HCT116 (cell line): ENCODE results near the gene GDPD1. TPM values are rescaled to one million over a fixed set of nuclear protein-coding genes. Genes with fewer than 3 reads are reported as not detected.

Experiments used
- ATAC-seq: fragments of 200-7000 bp; cut with Tn5 transposase; 2 replicates; pipeline ENCODE4 v1.9.1; 2020; ENCODE audit warnings: mild to moderate bottlenecking, moderate library complexity
- BruUV-seq: library from RNA; stranded (reverse); fragments of 400-500 nt; replicated peaks from 2 replicates; lab custom pipeline; 2021; lab: Mats Ljungman, UMichigan
- CTCF ChIA-PET: fragments of 300-600 bp; sonication (Branson Sonifier 250); formaldehyde crosslinking; loops from one replicate; lab custom pipeline; 2021; ENCODE audit warnings: antibody characterized with exemption; lab: Charles Lee
- POLR2A ChIA-PET: fragments of 300-600, 350-600 bp; sonication (Branson Sonifier 250); formaldehyde crosslinking; loops from one replicate; lab custom pipeline; 2021; ENCODE audit warnings: antibody characterized with exemption; lab: Charles Lee
- RAD21 ChIA-PET, 2 experiments: fragments of 300-600 bp; sonication (Branson Sonifier 250); formaldehyde crosslinking; loops; one replicate each; lab custom pipeline; 2023; ENCODE audit warnings: low total read pairs in 2 of 2; ENCODE audit not compliant: uncharacterized antibody in 2 of 2, unreplicated experiment in 2 of 2, low non-redundant PET in 1 of 2; lab: Charles Lee
- DNase-seq: peaks from one replicate; pipeline ENCODE4 v3.0.0-alpha.2; 2010; ENCODE audit warnings: low read depth, low spot score
- H2AFZ ChIP-seq: fragments of 200-600 bp; shearing (Covaris generic), sonication (generic); 2 replicates; pipeline ENCODE4 v1.6.1; 2017; ENCODE audit warnings: low read depth, mixed run types, mixed read lengths, antibody characterized with exemption, low read length; ENCODE audit not compliant: poor library complexity, severe bottlenecking
- H3K27ac ChIP-seq: 2 replicates; pipeline ENCODE4 v1.5.1; 2012; ENCODE audit warnings: low read depth, low read length
- H3K27me3 ChIP-seq: fragments of 200-600 bp; sonication (generic); 2 replicates; pipeline ENCODE4 v1.6.1; 2016; ENCODE audit warnings: mixed run types, low read length, mixed read lengths; ENCODE audit not compliant: insufficient read depth
- H3K36me3 ChIP-seq, 2 experiments: fragments of 200-500 bp in 1 of 2; fragments of 200-600 bp in 1 of 2; sonication (Bioruptor generic) in 1 of 2; sonication (generic) in 1 of 2; 2 replicates each; pipeline versions ENCODE4 v1.5.1 to v1.6.1; 2014 to 2016; ENCODE audit warnings: low read length in 2 of 2, inconsistent platforms in 1 of 2, mixed read lengths in 1 of 2, mixed run types in 1 of 2; ENCODE audit not compliant: insufficient read depth in 2 of 2, control insufficient read depth in 1 of 2
- H3K4me1 ChIP-seq, 2 experiments: fragments of 200-600 bp in 1 of 2; sonication (generic) in 1 of 2; 2 replicates each; pipeline versions ENCODE4 v1.5.1 to v1.6.1; 2012 to 2017; ENCODE audit warnings: low read length in 2 of 2, inconsistent platforms in 1 of 2, mild to moderate bottlenecking in 1 of 2, mixed read lengths in 1 of 2, mixed run types in 1 of 2, moderate library complexity in 1 of 2; ENCODE audit not compliant: insufficient read depth in 2 of 2, control insufficient read depth in 1 of 2
- H3K4me2 ChIP-seq: fragments of 200-600 bp; sonication (generic); 2 replicates; pipeline ENCODE4 v1.6.1; 2017; ENCODE audit warnings: mixed run types, low read length, mixed read lengths
- H3K4me3 ChIP-seq, 2 experiments: fragments of 200-600 bp in 1 of 2; sonication (generic) in 1 of 2; replicated peaks in 1 of 2; 2 replicates each; pipeline ENCODE4 v1.5.1; 2011 to 2016; ENCODE audit warnings: low read length in 2 of 2, control low read depth in 1 of 2, low read depth in 1 of 2, mild to moderate bottlenecking in 1 of 2, mixed read lengths in 1 of 2, mixed run types in 1 of 2
- H3K79me2 ChIP-seq: fragments of 200-600 bp; sonication (generic); 2 replicates; pipeline ENCODE4 v1.6.1; 2017; ENCODE audit warnings: mild to moderate bottlenecking, mixed run types, low read length, moderate library complexity, mixed read lengths; ENCODE audit not compliant: insufficient read depth
- H3K9ac ChIP-seq: fragments of 200-600 bp; sonication (generic); 2 replicates; pipeline ENCODE4 v1.6.1; 2016; ENCODE audit warnings: low read length, mixed read lengths
- H3K9me2 ChIP-seq: fragments of 200-600 bp; sonication (generic), shearing (Covaris generic); 2 replicates; pipeline ENCODE4 v1.6.1; 2017; ENCODE audit warnings: mixed run types, mild to moderate bottlenecking, moderate library complexity; ENCODE audit not compliant: insufficient read depth
- H3K9me3 ChIP-seq, 2 experiments: fragments of 200-500 bp in 1 of 2; fragments of 200-600 bp in 1 of 2; sonication (Bioruptor generic) in 1 of 2; sonication (generic) in 1 of 2; 2 replicates each; pipeline ENCODE4 v1.6.1; 2014 to 2017; ENCODE audit warnings: low read length in 2 of 2, mixed read lengths in 2 of 2, inconsistent platforms in 1 of 2, low read depth in 1 of 2, mild to moderate bottlenecking in 1 of 2, mixed run types in 1 of 2, moderate library complexity in 1 of 2; ENCODE audit not compliant: control insufficient read depth in 1 of 2, insufficient read depth in 1 of 2
- H4K20me1 ChIP-seq: fragments of 200-600 bp; sonication (generic), shearing (Covaris generic); 2 replicates; pipeline ENCODE4 v1.6.1; 2017; ENCODE audit warnings: mixed run types, mild to moderate bottlenecking, moderate library complexity; ENCODE audit not compliant: insufficient read depth
- POLR2AphosphoS5 ChIP-seq: IDR thresholded peaks from 2 replicates; pipeline ENCODE4 v1.6.1; 2011; ENCODE audit warnings: mild to moderate bottlenecking, low read depth, low read length, moderate library complexity
- RAD21 ChIP-seq: IDR thresholded peaks from 2 replicates; pipeline ENCODE4 v1.6.1; 2012; ENCODE audit warnings: low read depth, mild to moderate bottlenecking
- intact Hi-C: fragments of 100-400 bp; cut with micrococcal nuclease; formaldehyde crosslinking; loops from 2 replicates; pipeline ENCODE4 v1.10.0; 2022
- total RNA-seq: library from RNA; stranded (reverse); gene quantifications from one replicate; pipeline ENCODE4 v1.2.1, GENCODE V29; 2021; ENCODE audit not compliant: unreplicated experiment
- TF ChIP-seq, protein P1 (sequence below): IDR thresholded peaks from 2 replicates; pipeline ENCODE4 v1.6.1; 2012
- TF ChIP-seq, protein P2 (sequence below): IDR thresholded peaks from 2 replicates; pipeline ENCODE4 v1.6.1; 2012; ENCODE audit warnings: low read depth
- TF ChIP-seq, protein P3 (sequence below): IDR thresholded peaks from 2 replicates; pipeline ENCODE4 v1.6.1; 2012

The GDPD1 gene
- total RNA-seq, 1 experiment from 2014 or later: 13.7 TPM

DNA sequence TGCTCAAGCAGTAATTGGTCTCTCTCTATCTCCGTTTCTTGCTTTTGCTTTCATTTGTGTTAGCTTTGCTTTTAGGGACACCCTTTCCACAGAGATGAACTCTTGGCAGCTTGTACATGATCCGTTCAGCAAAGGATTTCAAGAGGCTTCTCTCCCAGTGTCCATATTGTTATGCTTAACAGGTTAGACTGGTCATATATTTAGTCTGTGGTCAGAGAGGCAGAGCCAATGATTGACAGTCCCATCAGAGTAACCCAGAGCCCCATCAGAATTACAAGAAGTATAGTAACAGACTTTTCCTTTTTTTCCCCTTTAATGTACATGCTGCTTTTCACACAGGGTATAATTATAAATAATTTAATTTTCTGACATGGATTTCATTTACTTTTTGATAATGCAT is 34.4 kb downstream of the GDPD1 start (continued):
- TF ChIP-seq POLR2AphosphoS5: no peak
- no peak for TF ChIP-seq RAD21

DNA sequence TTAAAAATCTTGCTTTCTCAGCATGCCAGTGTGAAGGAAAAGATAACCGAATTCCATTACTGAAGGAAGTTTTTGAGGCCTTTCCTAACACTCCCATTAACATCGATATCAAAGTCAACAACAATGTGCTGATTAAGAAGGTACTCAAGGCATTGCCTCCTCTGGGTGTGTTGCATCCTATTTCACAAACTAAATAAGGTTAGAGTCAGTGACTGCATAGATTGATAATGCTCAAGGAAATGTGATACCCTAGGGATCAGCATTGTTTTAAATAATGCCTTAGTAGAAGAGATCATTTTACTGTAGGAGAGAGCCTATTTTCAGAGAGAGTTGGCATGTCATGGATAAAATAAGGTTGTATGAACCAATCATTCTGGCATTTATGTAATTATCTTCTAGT is 36.8 kb downstream of the GDPD1 start:
- CTCF ChIA-PET: no interaction called here
- no peaks in the 10 kb centered on the region for H3K27me3 ChIP-seq
- no peak for DNase-seq
- RAD21 ChIA-PET: no interaction called here
- no peaks in the 10 kb centered on the region for H3K9me2 ChIP-seq
- H3K4me1 ChIP-seq: no peaks in the 10 kb centered on the region
- no peak overlapping the region for H3K4me3 ChIP-seq
- H3K79me2 ChIP-seq: no peaks in the 10 kb centered on the region
- POLR2A ChIA-PET: interaction anchor here (0.6 kb wide), 1 partner anchor 38 kb away, joined by 3 read pairs; no protein-coding TSS in a partner anchor
- H3K27ac ChIP-seq: no peak overlapping the region
- BruUV-seq: no TSS peak
- H3K9me3 ChIP-seq: no peaks in the 10 kb centered on the region
- no peak for ATAC-seq
- 0 out of 4 replicates have a peak, but pooled peaks cover 0 to 2% of the 10 kb centered on the region in 2 experiments for H3K36me3 ChIP-seq
- intact Hi-C loops: no loop called here
- no peaks in the 10 kb centered on the region for H4K20me1 ChIP-seq
- H3K9ac ChIP-seq: no peak overlapping the region
- H3K4me2 ChIP-seq: no peak overlapping the region
- H2AFZ ChIP-seq: no peak overlapping the region
- TF ChIP-seq, protein P1, sequence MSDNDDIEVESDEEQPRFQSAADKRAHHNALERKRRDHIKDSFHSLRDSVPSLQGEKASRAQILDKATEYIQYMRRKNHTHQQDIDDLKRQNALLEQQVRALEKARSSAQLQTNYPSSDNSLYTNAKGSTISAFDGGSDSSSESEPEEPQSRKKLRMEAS: no peak
- TF ChIP-seq, protein P2, sequence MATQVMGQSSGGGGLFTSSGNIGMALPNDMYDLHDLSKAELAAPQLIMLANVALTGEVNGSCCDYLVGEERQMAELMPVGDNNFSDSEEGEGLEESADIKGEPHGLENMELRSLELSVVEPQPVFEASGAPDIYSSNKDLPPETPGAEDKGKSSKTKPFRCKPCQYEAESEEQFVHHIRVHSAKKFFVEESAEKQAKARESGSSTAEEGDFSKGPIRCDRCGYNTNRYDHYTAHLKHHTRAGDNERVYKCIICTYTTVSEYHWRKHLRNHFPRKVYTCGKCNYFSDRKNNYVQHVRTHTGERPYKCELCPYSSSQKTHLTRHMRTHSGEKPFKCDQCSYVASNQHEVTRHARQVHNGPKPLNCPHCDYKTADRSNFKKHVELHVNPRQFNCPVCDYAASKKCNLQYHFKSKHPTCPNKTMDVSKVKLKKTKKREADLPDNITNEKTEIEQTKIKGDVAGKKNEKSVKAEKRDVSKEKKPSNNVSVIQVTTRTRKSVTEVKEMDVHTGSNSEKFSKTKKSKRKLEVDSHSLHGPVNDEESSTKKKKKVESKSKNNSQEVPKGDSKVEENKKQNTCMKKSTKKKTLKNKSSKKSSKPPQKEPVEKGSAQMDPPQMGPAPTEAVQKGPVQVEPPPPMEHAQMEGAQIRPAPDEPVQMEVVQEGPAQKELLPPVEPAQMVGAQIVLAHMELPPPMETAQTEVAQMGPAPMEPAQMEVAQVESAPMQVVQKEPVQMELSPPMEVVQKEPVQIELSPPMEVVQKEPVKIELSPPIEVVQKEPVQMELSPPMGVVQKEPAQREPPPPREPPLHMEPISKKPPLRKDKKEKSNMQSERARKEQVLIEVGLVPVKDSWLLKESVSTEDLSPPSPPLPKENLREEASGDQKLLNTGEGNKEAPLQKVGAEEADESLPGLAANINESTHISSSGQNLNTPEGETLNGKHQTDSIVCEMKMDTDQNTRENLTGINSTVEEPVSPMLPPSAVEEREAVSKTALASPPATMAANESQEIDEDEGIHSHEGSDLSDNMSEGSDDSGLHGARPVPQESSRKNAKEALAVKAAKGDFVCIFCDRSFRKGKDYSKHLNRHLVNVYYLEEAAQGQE: no peak
- no peak for TF ChIP-seq POLR2AphosphoS5
- TF ChIP-seq, protein P3, sequence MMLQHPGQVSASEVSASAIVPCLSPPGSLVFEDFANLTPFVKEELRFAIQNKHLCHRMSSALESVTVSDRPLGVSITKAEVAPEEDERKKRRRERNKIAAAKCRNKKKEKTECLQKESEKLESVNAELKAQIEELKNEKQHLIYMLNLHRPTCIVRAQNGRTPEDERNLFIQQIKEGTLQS: no peak
- TF ChIP-seq, all 23 proteins: peak for 0
